ENCODE data around the gene POLA1.

Gene POLA1

DNA sequence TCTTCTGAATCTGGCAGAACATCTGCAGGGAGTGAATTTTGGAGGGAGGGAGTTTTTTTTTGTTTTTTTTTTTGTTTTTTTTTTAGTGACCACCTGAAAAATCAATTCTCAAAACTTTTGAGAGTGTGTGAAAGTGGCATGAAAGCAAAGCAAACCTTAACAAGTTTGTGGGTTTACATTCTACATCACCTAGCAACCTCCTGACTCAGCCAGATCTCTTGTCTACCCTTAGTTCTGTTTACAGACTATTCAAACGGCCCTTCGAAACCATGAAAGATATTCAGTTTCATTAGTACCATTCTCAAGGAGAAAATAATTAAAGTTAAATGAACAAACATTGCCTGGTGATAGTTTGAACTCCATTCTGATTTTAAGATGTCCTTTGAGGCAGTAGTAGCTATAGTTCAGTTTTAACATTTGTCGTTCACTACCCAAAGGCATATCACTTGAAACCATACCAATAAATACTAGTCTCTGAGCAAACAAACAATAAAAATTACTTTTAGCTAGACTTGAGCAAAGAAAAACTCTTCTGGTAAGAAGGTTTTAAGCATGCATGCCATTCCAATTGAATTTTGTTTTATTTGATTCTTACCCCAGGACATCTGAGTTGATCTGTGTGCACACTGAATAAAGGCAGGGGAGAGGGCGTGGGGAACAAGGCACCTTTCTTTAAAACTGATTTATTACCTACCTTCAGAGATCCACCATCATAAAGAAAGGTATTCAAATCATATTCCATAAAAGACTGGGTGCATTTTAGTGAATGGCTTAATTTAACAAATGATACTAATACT, 184.3 kb downstream of the POLA1 start:
- Histone ChIP-seq H3K9me3 (ENCODE audit: insufficient read depth, low read depth, low read length) (no peaks in the 10 kb centered on the region), H3K36me3 (ENCODE audit: insufficient read depth, low read length) (0 out of 2 replicates have a peak, but pooled peaks cover 2% of the 10 kb centered on the region), H3K27me3 (ENCODE audit: insufficient read depth, low read length) (no peaks in the 10 kb centered on the region), H3K4me3 (ENCODE audit: low read length) (no peak overlapping the region), H3K4me1 (ENCODE audit: insufficient read depth, low read length) (peaks cover 3% of the 10 kb centered on the region), H3K27ac (ENCODE audit: low read depth, low read length) (no peak overlapping the region), H3K9ac (ENCODE audit: low read depth, low read length) (no peak overlapping the region)
- WGBS = 100% methylated on average over 1 of the region's 4 CpGs

DNA sequence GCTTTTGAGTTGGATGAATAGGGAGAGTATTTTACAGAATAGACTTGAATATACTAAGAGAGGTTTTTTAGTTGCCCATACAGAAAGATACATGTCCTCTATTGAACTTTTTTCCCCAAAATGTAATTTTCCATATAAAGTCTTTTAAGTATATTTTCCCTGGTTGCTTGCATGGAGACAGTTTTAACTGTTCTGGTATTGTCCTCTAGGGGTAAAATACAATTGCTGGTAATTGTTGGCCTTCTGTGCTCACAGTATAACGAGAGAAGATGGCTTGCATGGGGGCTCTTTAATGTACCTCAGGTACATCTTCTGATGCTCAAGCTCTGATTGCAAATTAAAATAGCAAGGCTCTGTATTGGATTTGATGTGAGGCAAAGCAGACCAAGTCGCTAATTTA, 186.0 kb downstream of the POLA1 start:
- H3K27ac ChIP-seq (ENCODE audit: low read depth, low read length) = no peak overlapping the region
- no peak overlapping the region for H3K9ac ChIP-seq (ENCODE audit: low read depth, low read length)
- WGBS = 96% methylated on average over 2 of the region's 2 CpGs
- no peaks in the 10 kb centered on the region for H3K27me3 ChIP-seq (ENCODE audit: insufficient read depth, low read length)
- H3K4me1 ChIP-seq (ENCODE audit: insufficient read depth, low read length) = peaks cover 3% of the 10 kb centered on the region
- no peaks in the 10 kb centered on the region for H3K9me3 ChIP-seq (ENCODE audit: insufficient read depth, low read depth, low read length)
- H3K36me3 ChIP-seq (ENCODE audit: insufficient read depth, low read length) = 0 out of 2 replicates have a peak, but pooled peaks cover 2% of the 10 kb centered on the region
- no peak overlapping the region for H3K4me3 ChIP-seq (ENCODE audit: low read length)

DNA sequence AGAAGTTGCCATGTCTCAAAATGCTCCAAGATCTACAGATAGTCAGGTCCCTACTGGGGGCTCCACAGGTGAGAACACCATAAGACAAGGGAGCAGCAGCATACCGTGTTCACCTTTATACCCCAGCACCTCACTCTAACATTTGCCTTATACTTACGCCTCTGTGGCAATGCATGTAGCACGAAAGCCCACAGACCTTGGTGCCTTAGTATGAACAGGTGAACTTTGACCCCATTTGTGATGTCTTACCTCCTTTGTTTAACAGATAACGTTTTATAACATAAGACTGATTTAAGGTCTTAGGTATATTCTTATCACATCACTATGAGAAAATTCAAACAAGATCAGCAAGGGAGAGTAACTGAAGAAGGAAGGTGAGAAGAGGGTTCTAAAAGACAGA, 193.2 kb downstream of the POLA1 start:
- Histone ChIP-seq H3K36me3 (ENCODE audit: insufficient read depth, low read length) (peaks cover 29% of the 10 kb centered on the region), H3K27me3 (ENCODE audit: insufficient read depth, low read length) (no peaks in the 10 kb centered on the region), H3K9me3 (ENCODE audit: insufficient read depth, low read depth, low read length) (no peaks in the 10 kb centered on the region), H3K4me3 (ENCODE audit: low read length) (no peak overlapping the region), H3K9ac (ENCODE audit: low read depth, low read length) (no peak overlapping the region), H3K27ac (ENCODE audit: low read depth, low read length) (no peak overlapping the region), H3K4me1 (ENCODE audit: insufficient read depth, low read length) (no peaks in the 10 kb centered on the region)
- 95% methylated on average over 3 of the region's 4 CpGs for WGBS

DNA sequence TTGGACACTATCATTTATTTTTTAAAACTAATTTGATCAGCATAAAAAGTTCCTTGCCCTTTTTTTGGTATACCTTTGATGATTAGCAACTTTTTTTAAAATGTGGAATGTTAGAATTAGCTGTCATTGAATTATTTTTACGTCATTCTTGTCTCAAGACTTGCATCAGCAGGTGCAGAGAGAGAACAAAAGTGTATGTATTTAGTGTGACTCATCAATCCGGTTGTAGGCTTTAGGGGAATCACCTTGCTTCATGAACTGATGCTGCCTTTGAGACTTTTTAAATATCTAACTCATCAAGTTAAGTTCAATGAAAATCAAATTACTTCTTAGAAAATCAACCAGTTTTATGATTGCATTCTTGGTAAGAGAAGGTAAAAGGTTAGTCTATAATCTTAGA, 197.0 kb downstream of the POLA1 start:
- Histone ChIP-seq H3K9me3 (ENCODE audit: insufficient read depth, low read depth, low read length) (peaks cover 5% of the 10 kb centered on the region; the same call in 1 of the 2 replicates), H3K9ac (ENCODE audit: low read depth, low read length) (no peak overlapping the region), H3K27me3 (ENCODE audit: insufficient read depth, low read length) (no peaks in the 10 kb centered on the region), H3K36me3 (ENCODE audit: insufficient read depth, low read length) (peaks cover 35% of the 10 kb centered on the region), H3K4me3 (ENCODE audit: low read length) (no peak overlapping the region), H3K4me1 (ENCODE audit: insufficient read depth, low read length) (no peaks in the 10 kb centered on the region), H3K27ac (ENCODE audit: low read depth, low read length) (no peak overlapping the region)
- WGBS = 100% methylated on average over 2 of the region's 2 CpGs

DNA sequence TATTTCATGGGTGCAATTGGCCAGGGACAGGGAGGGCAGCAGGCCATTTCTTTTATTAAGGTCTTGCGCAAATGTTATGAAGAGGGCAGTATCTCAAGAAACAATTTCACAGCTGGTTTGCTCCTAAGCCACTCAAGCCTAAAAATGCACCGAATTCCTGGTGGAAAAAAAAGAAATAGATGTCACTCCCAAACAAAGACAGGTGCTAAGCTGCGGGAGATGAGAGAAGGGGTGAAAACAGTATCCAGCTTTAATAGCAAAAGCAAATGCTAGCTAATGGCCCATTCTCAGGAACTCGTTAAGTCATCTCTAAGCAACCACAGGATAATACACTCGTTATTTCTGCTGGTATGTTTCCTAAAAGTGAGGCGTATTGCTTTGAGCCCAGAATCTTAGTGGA, 205.7 kb downstream of the POLA1 start:
- Histone ChIP-seq H3K4me3 (ENCODE audit: low read length) (no peak overlapping the region), H3K9ac (ENCODE audit: low read depth, low read length) (no peak overlapping the region), H3K4me1 (ENCODE audit: insufficient read depth, low read length) (0 out of 2 replicates have a peak, but pooled peaks cover 4% of the 10 kb centered on the region), H3K27me3 (ENCODE audit: insufficient read depth, low read length) (no peaks in the 10 kb centered on the region), H3K9me3 (ENCODE audit: insufficient read depth, low read depth, low read length) (no peaks in the 10 kb centered on the region), H3K27ac (ENCODE audit: low read depth, low read length) (no peak overlapping the region), H3K36me3 (ENCODE audit: insufficient read depth, low read length) (0 out of 2 replicates have a peak, but pooled peaks cover 2% of the 10 kb centered on the region)
- 84% methylated on average over 5 of the region's 6 CpGs for WGBS

DNA sequence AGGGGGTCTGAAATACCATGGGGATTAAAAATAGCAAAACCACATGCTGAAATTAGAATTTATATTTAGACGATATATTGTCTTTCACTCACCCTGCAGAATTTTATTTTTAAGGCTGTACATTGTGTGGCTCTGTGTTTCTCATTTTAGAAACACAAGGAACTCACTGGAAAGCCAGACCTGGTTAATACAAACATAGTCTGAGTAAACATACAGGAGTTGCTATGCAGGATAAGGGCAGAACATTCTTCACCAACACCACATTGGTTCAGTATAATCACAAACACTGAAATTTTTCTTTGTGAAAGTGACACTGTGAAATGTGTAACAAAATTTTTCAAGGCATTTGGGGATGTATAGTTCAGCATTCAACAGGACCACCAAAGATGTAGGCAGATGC, 206.5 kb downstream of the POLA1 start:
- WGBS = no CpG with 5 or more reads among the region's 1 CpG

DNA sequence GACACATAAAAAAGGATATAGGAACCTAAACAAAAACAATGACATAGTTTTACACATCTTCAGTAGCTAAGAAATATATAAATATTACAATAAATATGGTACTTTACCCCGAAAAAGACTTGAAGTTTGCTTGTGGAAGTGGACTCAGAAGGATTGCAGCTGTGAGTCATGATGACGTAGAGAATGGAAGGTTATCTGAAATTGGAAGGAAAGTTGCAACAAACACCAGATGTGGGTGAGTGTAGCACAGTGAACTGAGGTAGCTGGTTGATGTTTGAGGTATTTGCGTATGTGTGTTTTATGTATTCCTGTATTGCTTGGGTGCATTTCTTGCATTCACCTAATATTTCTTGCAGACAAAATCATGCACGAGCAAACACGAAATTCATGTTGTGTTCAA, 209.1 kb downstream of the POLA1 start:
- H3K27ac ChIP-seq (ENCODE audit: low read depth, low read length) = no peak overlapping the region
- no peak overlapping the region for H3K9ac ChIP-seq (ENCODE audit: low read depth, low read length)
- H3K4me1 ChIP-seq (ENCODE audit: insufficient read depth, low read length) = 0 out of 2 replicates have a peak, but pooled peaks cover 4% of the 10 kb centered on the region
- H3K9me3 ChIP-seq (ENCODE audit: insufficient read depth, low read depth, low read length) = no peaks in the 10 kb centered on the region
- no peaks in the 10 kb centered on the region for H3K36me3 ChIP-seq (ENCODE audit: insufficient read depth, low read length)
- no peak overlapping the region for H3K4me3 ChIP-seq (ENCODE audit: low read length)
- 91% methylated on average over 5 of the region's 5 CpGs for WGBS
- H3K27me3 ChIP-seq (ENCODE audit: insufficient read depth, low read length) = no peaks in the 10 kb centered on the region

More for the DNA sequence above, 206.5 kb downstream of the POLA1 start:
- Histone ChIP-seq H3K27me3 (ENCODE audit: insufficient read depth, low read length) (no peaks in the 10 kb centered on the region), H3K27ac (ENCODE audit: low read depth, low read length) (no peak overlapping the region), H3K9me3 (ENCODE audit: insufficient read depth, low read depth, low read length) (no peaks in the 10 kb centered on the region), H3K9ac (ENCODE audit: low read depth, low read length) (no peak overlapping the region), H3K36me3 (ENCODE audit: insufficient read depth, low read length) (0 out of 2 replicates have a peak, but pooled peaks cover under 1% of the 10 kb centered on the region), H3K4me1 (ENCODE audit: insufficient read depth, low read length) (0 out of 2 replicates have a peak, but pooled peaks cover 4% of the 10 kb centered on the region), H3K4me3 (ENCODE audit: low read length) (no peak overlapping the region)

DNA sequence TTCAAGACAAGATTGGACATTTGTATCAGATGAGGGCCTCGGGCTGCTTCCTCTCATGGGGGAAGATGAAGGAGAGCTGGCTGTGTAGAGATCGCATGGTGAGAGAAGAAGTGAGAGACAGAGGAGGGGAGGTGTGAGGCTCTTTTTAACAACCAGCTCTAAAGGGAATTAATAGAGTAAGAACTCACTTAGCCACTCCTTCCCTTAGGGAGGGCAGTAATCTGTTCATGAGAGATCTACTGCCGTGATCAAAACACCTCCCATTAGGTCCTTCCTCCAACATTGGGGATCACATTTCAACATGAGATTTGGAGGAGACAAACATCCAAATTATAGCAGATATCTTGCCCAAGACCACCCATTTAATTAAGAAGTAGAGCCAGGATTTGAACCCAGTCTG, 225.0 kb downstream of the POLA1 start:
- Histone ChIP-seq H3K36me3 (ENCODE audit: insufficient read depth, low read length) (no peaks in the 10 kb centered on the region), H3K9me3 (ENCODE audit: insufficient read depth, low read depth, low read length) (no peaks in the 10 kb centered on the region), H3K4me3 (ENCODE audit: low read length) (no peak overlapping the region), H3K4me1 (ENCODE audit: insufficient read depth, low read length) (peaks cover 8% of the 10 kb centered on the region; the same call in 1 of the 2 replicates), H3K27ac (ENCODE audit: low read depth, low read length) (no peak overlapping the region; the same call in 1 of the 2 replicates), H3K9ac (ENCODE audit: low read depth, low read length) (0 out of 2 replicates have a peak overlapping the region, but pooled peaks have one; percentile 20), H3K27me3 (ENCODE audit: insufficient read depth, low read length) (no peaks in the 10 kb centered on the region)
- WGBS = 31% methylated on average over 1 of the region's 3 CpGs

DNA sequence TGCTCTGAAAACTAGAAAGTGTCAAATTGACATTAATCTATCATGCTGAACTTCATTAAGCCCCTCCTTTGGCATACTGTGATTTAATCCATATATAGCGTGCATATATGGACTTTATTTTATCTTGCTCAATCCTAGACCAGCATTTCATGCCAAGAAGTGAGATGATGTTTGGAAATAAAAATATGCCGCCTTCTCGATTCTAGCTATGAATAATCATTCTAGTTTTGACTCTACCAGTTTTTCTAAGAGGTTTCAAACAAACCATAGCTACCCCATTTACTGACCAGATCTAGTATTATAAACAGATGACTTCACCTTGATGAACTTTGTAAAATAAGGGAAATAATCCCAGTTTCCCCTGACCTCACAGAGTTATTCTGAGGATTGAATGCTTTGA, 227.1 kb downstream of the POLA1 start:
- Histone ChIP-seq H3K9me3 (ENCODE audit: insufficient read depth, low read depth, low read length) (no peaks in the 10 kb centered on the region), H3K9ac (ENCODE audit: low read depth, low read length) (no peak overlapping the region), H3K36me3 (ENCODE audit: insufficient read depth, low read length) (peaks cover 5% of the 10 kb centered on the region), H3K27me3 (ENCODE audit: insufficient read depth, low read length) (no peaks in the 10 kb centered on the region), H3K4me1 (ENCODE audit: insufficient read depth, low read length) (peaks cover 8% of the 10 kb centered on the region; the same call in 1 of the 2 replicates), H3K4me3 (ENCODE audit: low read length) (no peak overlapping the region), H3K27ac (ENCODE audit: low read depth, low read length) (no peak overlapping the region)
- no CpG with 5 or more reads among the region's 3 CpGs for WGBS

DNA sequence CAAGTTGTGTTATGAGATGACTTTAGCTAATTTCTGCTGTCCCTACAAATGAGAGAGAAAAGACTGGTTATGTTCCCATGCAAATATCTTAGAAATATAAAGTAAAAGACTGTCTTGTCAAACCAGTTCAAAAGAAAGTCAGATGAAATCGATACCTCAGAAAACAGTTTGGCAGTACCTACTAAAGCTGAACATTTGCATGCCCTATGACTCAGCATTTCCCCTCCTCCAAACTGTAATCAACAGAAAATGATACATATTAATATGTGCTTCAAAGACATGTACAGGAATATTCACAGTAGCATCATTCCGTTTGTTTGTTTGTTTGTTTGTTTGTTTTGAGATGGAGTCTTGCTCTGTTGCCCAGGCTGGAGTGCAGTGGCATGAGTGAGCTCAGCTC, 231.7 kb downstream of the POLA1 start:
- 100% methylated on average over 2 of the region's 2 CpGs for WGBS
- Histone ChIP-seq H3K9me3 (ENCODE audit: insufficient read depth, low read depth, low read length) (no peaks in the 10 kb centered on the region), H3K36me3 (ENCODE audit: insufficient read depth, low read length) (peaks cover 5% of the 10 kb centered on the region), H3K27me3 (ENCODE audit: insufficient read depth, low read length) (no peaks in the 10 kb centered on the region), H3K9ac (ENCODE audit: low read depth, low read length) (no peak overlapping the region), H3K4me1 (ENCODE audit: insufficient read depth, low read length) (peaks cover 5% of the 10 kb centered on the region; the same call in 1 of the 2 replicates), H3K4me3 (ENCODE audit: low read length) (no peak overlapping the region), H3K27ac (ENCODE audit: low read depth, low read length) (no peak overlapping the region)

DNA sequence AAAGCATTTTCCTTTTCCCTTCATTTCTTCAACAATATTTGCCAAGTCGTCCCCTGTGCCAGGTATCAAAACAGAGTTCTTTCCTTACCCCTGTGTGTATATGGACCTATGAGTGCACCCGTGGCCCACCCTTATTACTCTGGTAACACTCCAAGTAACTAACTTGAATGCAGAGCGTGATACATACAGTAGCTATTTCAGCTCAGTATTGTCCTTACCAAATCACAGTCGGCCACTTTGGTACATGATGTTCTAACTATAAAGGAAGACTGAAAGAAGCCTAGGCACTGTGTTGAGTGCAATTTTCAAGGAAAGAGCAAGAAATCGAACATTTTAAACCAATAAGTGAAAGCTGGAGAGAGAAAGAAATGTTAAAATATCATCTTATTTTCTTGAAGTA, 233.7 kb downstream of the POLA1 start:
- no peak overlapping the region for H3K9ac ChIP-seq (ENCODE audit: low read depth, low read length)
- no peak overlapping the region for H3K4me3 ChIP-seq (ENCODE audit: low read length)
- peaks cover 5% of the 10 kb centered on the region for H3K36me3 ChIP-seq (ENCODE audit: insufficient read depth, low read length)
- H3K27me3 ChIP-seq (ENCODE audit: insufficient read depth, low read length) = no peaks in the 10 kb centered on the region
- no peaks in the 10 kb centered on the region for H3K9me3 ChIP-seq (ENCODE audit: insufficient read depth, low read depth, low read length)
- H3K4me1 ChIP-seq (ENCODE audit: insufficient read depth, low read length) = peaks cover 10% of the 10 kb centered on the region; the same call in 1 of the 2 replicates
- H3K27ac ChIP-seq (ENCODE audit: low read depth, low read length) = no peak overlapping the region
- 90% methylated on average over 5 of the region's 5 CpGs for WGBS

All from HUES64 (cell line).